ENCODE measurements around the gene ZMYND10.
A peak's percentile ranks its signal among the peaks of the same experiment; 100 is the strongest.

- peak in 1 of 4 donors; percentile 27 for TF ChIP-seq POLR2A (IDR thresholded peaks at IDR 0.05)
- TF ChIP-seq CTCF (IDR thresholded peaks at IDR 0.05): no peak
These were observed 26.2 kb downstream of the ZMYND10 start for GRCh38 chr3:50319181-50319893.

All from upper lobe of left lung (tissue), 4 donors.